Sigmoid colon (tissue), 7 donors: Measurements from ENCODE around the gene TNS1. TPM values are rescaled to one million over a fixed set of nuclear protein-coding genes. Genes with fewer than 3 reads are reported as not detected.

Experiments used
- DNase-seq: peaks from one replicate; pipeline ENCODE4 v3.0.0-alpha.2; 2019
- H3K27ac ChIP-seq, 4 donors: fragments of 200-600 bp; sonication (generic); one replicate each; pipeline ENCODE4 v1.5.1; 2016 to 2019; ENCODE audit warnings: mild to moderate bottlenecking in 1 of 4
- H3K27me3 ChIP-seq, 3 donors: fragments of 200-600 bp; sonication (generic); one replicate each; pipeline ENCODE4 v1.5.1; 2019; ENCODE audit warnings: mild to moderate bottlenecking in 1 of 3
- H3K36me3 ChIP-seq, 4 donors: fragments of 200-600 bp; sonication (generic); one replicate each; pipeline ENCODE4 v1.5.1; 2016 to 2019
- H3K4me1 ChIP-seq, 4 donors: fragments of 200-600 bp; sonication (generic); one replicate each; pipeline ENCODE4 v1.5.1; 2017 to 2019
- H3K4me3 ChIP-seq, 4 donors: fragments of 200-600 bp; sonication (generic); one replicate each; pipeline ENCODE4 v1.5.1; 2017 to 2019; ENCODE audit warnings: mild to moderate bottlenecking in 2 of 4, moderate library complexity in 1 of 4
- H3K9me3 ChIP-seq, 4 donors: fragments of 200-600 bp in 3 of 4; sonication (generic) in 3 of 4; one replicate each; pipeline versions ENCODE4 v1.5.1 to v1.6.1; 2013 to 2019
- EP300 ChIP-seq, 4 donors: sonication (generic); formaldehyde crosslinking; IDR thresholded peaks; one replicate each; pipeline ENCODE4 v1.6.1; 2017; ENCODE audit warnings: antibody characterized with exemption in 4 of 4
- POLR2A ChIP-seq, 2 donors: fragments of 450-650 bp; IDR thresholded peaks; one replicate each; pipeline ENCODE4 v1.6.1; 2016; ENCODE audit warnings: antibody characterized with exemption in 2 of 2, mild to moderate bottlenecking in 2 of 2, moderate library complexity in 2 of 2
- POLR2AphosphoS5 ChIP-seq, 4 donors: sonication (generic); formaldehyde crosslinking; IDR thresholded peaks; one replicate each; pipeline ENCODE4 v1.6.1; 2017; ENCODE audit warnings: antibody characterized with exemption in 4 of 4
- WGBS, 2 donors: extraction: QIAGEN DNeasy Blood & Tissue Kit; methylation state at CpG; one replicate each; pipeline ENCODE4 v1.1.7; 2013; 5-methylcytosine and 5-hydroxymethylcytosine counted together
- intact Hi-C: fragments of 100-400 bp; cut with DNase I; formaldehyde crosslinking; loops from one replicate; pipeline ENCODE4 v1.15.1; 2023
- polyA plus RNA-seq, 3 donors: library from polyadenylated mRNA; stranded (reverse); fragments of 200-250 nt; gene quantifications; one replicate each; pipeline ENCODE4 v1.2.3, GENCODE V29; 2013
- total RNA-seq, 4 donors: library from RNA; depleted of rRNA; stranded (reverse); fragments of >200 nt; gene quantifications; one replicate each; pipeline ENCODE4 v1.1.0, GENCODE V29; 2016
- TF ChIP-seq, protein P1 (sequence below), 4 experiments: fragments of 450-650 bp in 3 of 4; fragments of 200-600 bp in 1 of 4; IDR thresholded peaks; one replicate each; pipeline ENCODE4 v1.5.1; 2016 to 2019; ENCODE audit warnings: antibody characterized with exemption in 4 of 4, mild to moderate bottlenecking in 3 of 4, moderate library complexity in 2 of 4
- donor health status: healthy with polysubstance abuse.
- donor health status: Bipolar disorder and iron deficiency.
- donor health status: healthy.

TNS1 gene
- total and polyA plus RNA-seq, 7 donors, result 3.7 to 1,607 (median 444) TPM

DNA sequence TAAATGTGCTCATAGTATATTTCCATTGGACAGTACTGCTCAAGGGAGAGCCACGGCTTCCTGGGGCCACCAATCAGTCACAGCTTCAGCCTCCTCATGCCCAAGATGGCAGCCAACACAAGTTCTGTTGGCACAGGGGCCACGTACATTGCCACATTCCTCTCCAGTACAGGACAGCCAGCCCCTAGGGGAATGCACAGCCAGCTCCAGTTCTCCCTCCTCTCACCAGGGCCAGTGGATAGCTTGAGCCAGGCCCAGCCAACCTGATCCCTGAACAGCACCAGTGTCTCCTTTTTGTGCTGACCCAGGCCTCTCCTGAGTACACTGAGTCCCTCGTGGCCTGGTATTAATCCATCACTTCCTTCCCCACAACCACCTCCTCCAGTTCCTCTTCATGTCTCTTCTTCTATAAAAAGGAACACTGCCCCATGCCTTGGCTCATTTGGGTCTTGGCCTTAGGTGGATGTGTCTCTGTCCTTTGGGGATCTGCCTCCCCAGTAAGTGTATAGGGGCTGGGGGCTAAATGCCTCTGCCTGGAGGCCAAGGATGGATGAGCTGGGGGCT, 168.7 kb downstream of the TNS1 start:
- Histone ChIP-seq H3K4me3 (no peak overlapping the region), H3K27me3 (no peaks in the 10 kb centered on the region), H3K9me3 (no peaks in the 10 kb centered on the region), H3K36me3 (peaks cover 56 to 72% (median 67%) of the 10 kb centered on the region in 4 donors), H3K4me1 (peaks cover 0 to 98% (median 95%) of the 10 kb centered on the region in 4 donors), H3K27ac (peak overlapping the region; percentile 85 to 98 (median 92))
- TF ChIP-seq EP300 (IDR thresholded peaks at IDR 0.05) (no peak), POLR2AphosphoS5 (IDR thresholded peaks at IDR 0.05) (peak in 3 of 4 donors; percentile 54 to 62 (median 60))
- WGBS, 2 donors, result 75 to 88% methylated on average over 3 of the region's 3 CpGs
- no peak for DNase-seq
- intact Hi-C loops, result no loop called here

DNA sequence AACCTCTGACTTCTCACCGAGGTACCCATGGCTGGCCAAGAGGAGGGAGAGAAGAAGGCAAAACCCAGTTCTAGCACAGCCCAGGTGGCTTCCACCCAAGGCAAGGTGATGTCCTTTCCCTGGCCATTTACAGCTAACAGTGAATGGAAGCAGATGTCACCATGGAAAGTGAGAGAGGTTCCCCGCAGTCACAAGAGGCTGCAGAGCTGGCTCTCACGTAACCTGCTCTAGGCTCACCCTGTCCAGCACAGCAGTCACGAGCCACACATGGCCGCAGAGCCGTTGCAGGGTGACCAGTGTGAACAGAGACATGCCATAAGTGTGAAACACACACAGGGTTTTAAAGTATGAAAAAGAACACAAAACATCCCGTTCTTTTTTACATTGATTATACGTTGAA, 169.4 kb downstream of the TNS1 start:
- H3K27ac ChIP-seq, result peak overlapping the region; percentile 85 to 98 (median 92)
- intact Hi-C loops, result no loop called here
- peaks cover 63 to 79% (median 73%) of the 10 kb centered on the region in 4 donors for H3K36me3 ChIP-seq
- DNase-seq, result no peak
- H3K4me1 ChIP-seq, result peaks cover 0 to 98% (median 95%) of the 10 kb centered on the region in 4 donors
- 93% methylated on average over 8 of the region's 8 CpGs for WGBS, 2 donors
- H3K27me3 ChIP-seq, result no peaks in the 10 kb centered on the region
- H3K9me3 ChIP-seq, result no peaks in the 10 kb centered on the region
- H3K4me3 ChIP-seq, result no peak overlapping the region
- TF ChIP-seq POLR2A (IDR thresholded peaks at IDR 0.05), result no peak
- TF ChIP-seq, protein P1, sequence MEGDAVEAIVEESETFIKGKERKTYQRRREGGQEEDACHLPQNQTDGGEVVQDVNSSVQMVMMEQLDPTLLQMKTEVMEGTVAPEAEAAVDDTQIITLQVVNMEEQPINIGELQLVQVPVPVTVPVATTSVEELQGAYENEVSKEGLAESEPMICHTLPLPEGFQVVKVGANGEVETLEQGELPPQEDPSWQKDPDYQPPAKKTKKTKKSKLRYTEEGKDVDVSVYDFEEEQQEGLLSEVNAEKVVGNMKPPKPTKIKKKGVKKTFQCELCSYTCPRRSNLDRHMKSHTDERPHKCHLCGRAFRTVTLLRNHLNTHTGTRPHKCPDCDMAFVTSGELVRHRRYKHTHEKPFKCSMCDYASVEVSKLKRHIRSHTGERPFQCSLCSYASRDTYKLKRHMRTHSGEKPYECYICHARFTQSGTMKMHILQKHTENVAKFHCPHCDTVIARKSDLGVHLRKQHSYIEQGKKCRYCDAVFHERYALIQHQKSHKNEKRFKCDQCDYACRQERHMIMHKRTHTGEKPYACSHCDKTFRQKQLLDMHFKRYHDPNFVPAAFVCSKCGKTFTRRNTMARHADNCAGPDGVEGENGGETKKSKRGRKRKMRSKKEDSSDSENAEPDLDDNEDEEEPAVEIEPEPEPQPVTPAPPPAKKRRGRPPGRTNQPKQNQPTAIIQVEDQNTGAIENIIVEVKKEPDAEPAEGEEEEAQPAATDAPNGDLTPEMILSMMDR (IDR thresholded peaks at IDR 0.05), result no peak
- peak in 2 of 4 donors; percentile 35 to 50 for TF ChIP-seq POLR2AphosphoS5 (IDR thresholded peaks at IDR 0.05)

DNA sequence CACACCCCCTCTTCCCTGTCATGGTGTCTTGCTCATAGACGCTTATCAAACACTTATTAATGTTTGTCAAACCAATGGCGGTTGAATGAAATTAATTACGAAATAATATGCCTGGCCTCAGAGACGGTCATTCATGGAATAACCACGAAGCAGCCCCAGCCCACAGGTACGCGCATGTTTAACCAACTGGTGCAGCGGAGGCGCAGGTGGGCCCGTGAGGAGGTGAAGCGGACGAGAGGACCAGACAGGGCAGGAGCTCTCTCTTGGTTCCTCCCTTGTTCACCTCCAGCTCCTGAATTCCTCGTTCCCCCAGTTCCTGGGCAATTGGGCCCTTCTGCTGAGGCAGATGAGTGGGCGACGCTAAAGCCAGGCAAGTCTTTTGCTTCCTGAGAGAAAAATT, 169.8 kb downstream of the TNS1 start:
- no peak overlapping the region for H3K4me3 ChIP-seq
- DNase-seq, result no peak
- peaks cover 0 to 98% (median 95%) of the 10 kb centered on the region in 4 donors for H3K4me1 ChIP-seq
- TF ChIP-seq, protein P1 (IDR thresholded peaks at IDR 0.05), result no peak
- TF ChIP-seq POLR2A (IDR thresholded peaks at IDR 0.05) (no peak), POLR2AphosphoS5 (IDR thresholded peaks at IDR 0.05) (no peak)
- peak overlapping the region; percentile 85 to 98 (median 92) for H3K27ac ChIP-seq
- H3K36me3 ChIP-seq, result peaks cover 63 to 84% (median 77%) of the 10 kb centered on the region in 4 donors
- intact Hi-C loops, result no loop called here
- WGBS, 2 donors, result 94% methylated on average over 15 of the region's 15 CpGs
- no peaks in the 10 kb centered on the region for H3K9me3 ChIP-seq
- H3K27me3 ChIP-seq, result no peaks in the 10 kb centered on the region

- peaks cover 0 to 98% (median 95%) of the 10 kb centered on the region in 4 donors for H3K4me1 ChIP-seq
- H3K9me3 ChIP-seq, result no peaks in the 10 kb centered on the region
- DNase-seq, result no peak
- H3K36me3 ChIP-seq, result peaks cover 63 to 90% (median 80%) of the 10 kb centered on the region in 4 donors
- 84 to 85% methylated on average over 5 of the region's 5 CpGs for WGBS, 2 donors
- no peak overlapping the region for H3K4me3 ChIP-seq
- intact Hi-C loops, result no loop called here
- no peaks in the 10 kb centered on the region for H3K27me3 ChIP-seq
- H3K27ac ChIP-seq, result peak overlapping the region; percentile 85 to 98 (median 92)
- TF ChIP-seq POLR2A (IDR thresholded peaks at IDR 0.05), result no peak
Measured at GRCh38 chr2:217832115-217832514, 170.7 kb downstream of the TNS1 start.

GRCh38 chr2:217831306-217831705, 171.5 kb downstream of the TNS1 start:
- peaks cover 63 to 96% (median 82%) of the 10 kb centered on the region in 4 donors for H3K36me3 ChIP-seq
- H3K4me3 ChIP-seq, result no peak overlapping the region
- no peaks in the 10 kb centered on the region for H3K27me3 ChIP-seq
- TF ChIP-seq, protein P1 (IDR thresholded peaks at IDR 0.05), result no peak
- TF ChIP-seq EP300 (IDR thresholded peaks at IDR 0.05) (no peak), POLR2A (IDR thresholded peaks at IDR 0.05) (no peak), POLR2AphosphoS5 (IDR thresholded peaks at IDR 0.05) (no peak)
- H3K9me3 ChIP-seq, result no peaks in the 10 kb centered on the region
- H3K27ac ChIP-seq, result peak overlapping the region; percentile 85 to 98 (median 92)
- WGBS, 2 donors, result 85 to 91% methylated on average over 10 of the region's 10 CpGs
- H3K4me1 ChIP-seq, result peaks cover 0 to 99% (median 95%) of the 10 kb centered on the region in 4 donors
- intact Hi-C loops, result no loop called here
- DNase-seq, result no peak
